GM12892 (cell line): ENCODE data around the gene SPDYC.
A peak's percentile ranks its signal among the peaks of the same experiment; 100 is the strongest.

Experiments
- DNase-seq: peaks from one replicate; pipeline ENCODE4 v3.0.0; 2011; ENCODE audit not compliant: insufficient read length
- FAIRE-seq: peaks from 2 replicates; lab custom pipeline; 2011; peaks lifted over from hg19 to GRCh38; lab: Jason Lieb, UNC
- POLR2A ChIP-seq: IDR thresholded peaks from 2 replicates; pipeline ENCODE4 v1.6.1; 2011; ENCODE audit warnings: low read depth, low read length, control low read depth
- POLR2AphosphoS5 ChIP-seq: IDR thresholded peaks from 2 replicates; pipeline ENCODE4 v1.6.1; 2011; ENCODE audit warnings: low read depth, low read length, control low read depth
- TAF1 ChIP-seq: IDR thresholded peaks from 2 replicates; pipeline ENCODE4 v1.6.1; 2011; ENCODE audit warnings: low read depth, mild to moderate bottlenecking, control low read depth, low read length, borderline replicate concordance

SPDYC gene

GRCh38 chr11:65204646-65205601 lies 34.9 kb downstream of the SPDYC start:
- peak; percentile 90 for FAIRE-seq
- peak; percentile 79 for DNase-seq
- TF ChIP-seq POLR2A (no peak), TAF1 (no peak), POLR2AphosphoS5 (no peak)

- no peak for TF ChIP-seq POLR2A
- TF ChIP-seq POLR2AphosphoS5 = no peak
- FAIRE-seq (no peak), DNase-seq (no peak)
Measured at GRCh38 chr11:65205602-65205967, 35.6 kb downstream of the SPDYC start.

- TF ChIP-seq POLR2AphosphoS5 (no peak), TAF1 (no peak), POLR2A (no peak)
- FAIRE-seq (no peak), DNase-seq (no peak)
Measured at GRCh38 chr11:65206441-65206841, 36.4 kb downstream of the SPDYC start.

- FAIRE-seq (no peak), DNase-seq (no peak)
- TF ChIP-seq POLR2AphosphoS5 = no peak
- TF ChIP-seq POLR2A = no peak
- TF ChIP-seq TAF1 = no peak
Measured at GRCh38 chr11:65206901-65207300, 36.9 kb downstream of the SPDYC start.

GRCh38 chr11:65207918-65208784 lies 38.1 kb downstream of the SPDYC start:
- TF ChIP-seq POLR2A = no peak
- no peak for DNase-seq
- no peak for FAIRE-seq

- TF ChIP-seq POLR2AphosphoS5 (no peak), TAF1 (no peak), POLR2A (no peak)
- no peak for FAIRE-seq
- no peak for DNase-seq
Measured at GRCh38 chr11:65208785-65209710, 39.0 kb downstream of the SPDYC start.

GRCh38 chr11:65209711-65210360 lies 39.8 kb downstream of the SPDYC start:
- TF ChIP-seq POLR2AphosphoS5 (no peak), TAF1 (no peak), POLR2A (no peak)
- no peak for FAIRE-seq
- no peak for DNase-seq

- DNase-seq = no peak
- FAIRE-seq = no peak
- TF ChIP-seq POLR2AphosphoS5 (no peak), POLR2A (no peak), TAF1 (no peak)
Measured at GRCh38 chr11:65210361-65210731, 40.3 kb downstream of the SPDYC start.

GRCh38 chr11:65210748-65211147 lies 40.7 kb downstream of the SPDYC start:
- TF ChIP-seq POLR2AphosphoS5 (no peak), POLR2A (no peak), TAF1 (no peak)
- FAIRE-seq (no peak), DNase-seq (no peak)

GRCh38 chr11:65211293-65212105 lies 41.5 kb downstream of the SPDYC start:
- no peak for FAIRE-seq
- DNase-seq = no peak
- TF ChIP-seq POLR2AphosphoS5 (no peak), POLR2A (no peak), TAF1 (no peak)
